Gastroesophageal sphincter (tissue), 3 donors: ENCODE results near the gene CADM2.

ENCODE experiments used
- POLR2A ChIP-seq, 2 donors: fragments of 450-650 bp; IDR thresholded peaks; one replicate each; pipeline ENCODE4 v1.6.1; 2017; ENCODE audit warnings: antibody characterized with exemption in 2 of 2, mild to moderate bottlenecking in 2 of 2, moderate library complexity in 1 of 2
- TF ChIP-seq, protein P1 (sequence below), 4 experiments: fragments of 200-600 bp in 2 of 4; fragments of 450-650 bp in 2 of 4; sonication (generic) in 1 of 4; IDR thresholded peaks; one replicate each; pipeline ENCODE4 v1.5.1; 2017 to 2019; ENCODE audit warnings: antibody characterized with exemption in 4 of 4, mild to moderate bottlenecking in 2 of 4, moderate library complexity in 2 of 4

GRCh38 chr3:84974347-84974746, 15.6 kb downstream of the CADM2 start:
- TF ChIP-seq, protein P1, sequence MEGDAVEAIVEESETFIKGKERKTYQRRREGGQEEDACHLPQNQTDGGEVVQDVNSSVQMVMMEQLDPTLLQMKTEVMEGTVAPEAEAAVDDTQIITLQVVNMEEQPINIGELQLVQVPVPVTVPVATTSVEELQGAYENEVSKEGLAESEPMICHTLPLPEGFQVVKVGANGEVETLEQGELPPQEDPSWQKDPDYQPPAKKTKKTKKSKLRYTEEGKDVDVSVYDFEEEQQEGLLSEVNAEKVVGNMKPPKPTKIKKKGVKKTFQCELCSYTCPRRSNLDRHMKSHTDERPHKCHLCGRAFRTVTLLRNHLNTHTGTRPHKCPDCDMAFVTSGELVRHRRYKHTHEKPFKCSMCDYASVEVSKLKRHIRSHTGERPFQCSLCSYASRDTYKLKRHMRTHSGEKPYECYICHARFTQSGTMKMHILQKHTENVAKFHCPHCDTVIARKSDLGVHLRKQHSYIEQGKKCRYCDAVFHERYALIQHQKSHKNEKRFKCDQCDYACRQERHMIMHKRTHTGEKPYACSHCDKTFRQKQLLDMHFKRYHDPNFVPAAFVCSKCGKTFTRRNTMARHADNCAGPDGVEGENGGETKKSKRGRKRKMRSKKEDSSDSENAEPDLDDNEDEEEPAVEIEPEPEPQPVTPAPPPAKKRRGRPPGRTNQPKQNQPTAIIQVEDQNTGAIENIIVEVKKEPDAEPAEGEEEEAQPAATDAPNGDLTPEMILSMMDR (IDR thresholded peaks at IDR 0.05) = peak in 1 of 4 experiments; percentile 18
- TF ChIP-seq POLR2A (IDR thresholded peaks at IDR 0.05) = no peak
